NCI-H1105 (cell line): Measurements from ENCODE around the gene PPP2CA.
A peak's percentile ranks its signal among the peaks of the same experiment; 100 is the strongest.
"Not testable (repeated sequence)": the region's sequence is repeated elsewhere in the genome, so short reads cannot be mapped to it uniquely, and the experiment has no call there.

Experiments
- DNase-seq: peaks from one replicate; lab custom pipeline; 2025; lab: John Stamatoyannopoulos, UW

Gene PPP2CA

GRCh38 chr5:134189031-134189430 lies 36.8 kb downstream of the PPP2CA start:
- DNase-seq, result no peak

- DNase-seq, result no peak
Measured at GRCh38 chr5:134188092-134188491, 37.8 kb downstream of the PPP2CA start.

- peak; percentile 2 for DNase-seq
Measured at GRCh38 chr5:134184155-134185135, 41.4 kb downstream of the PPP2CA start.

GRCh38 chr5:134183481-134183880 lies 42.4 kb downstream of the PPP2CA start:
- no peak for DNase-seq

GRCh38 chr5:134178096-134178419 lies 47.8 kb downstream of the PPP2CA start:
- no peak for DNase-seq

GRCh38 chr5:134177369-134178095 lies 48.3 kb downstream of the PPP2CA start:
- peak; percentile 1 for DNase-seq

GRCh38 chr5:134176511-134177368 lies 49.1 kb downstream of the PPP2CA start, which contains the start of gene SKP1:
Gene SKP1 (minus strand): TSS chr5:134176950. CDS start chr5:134174022, 2,928 bp downstream.
- peak; percentile 46 for DNase-seq

- no peak for DNase-seq
Measured at GRCh38 chr5:134175921-134176510, 49.9 kb downstream of the PPP2CA start.

GRCh38 chr5:134174841-134175839 lies 50.7 kb downstream of the PPP2CA start:
- peak; percentile 0 for DNase-seq

- DNase-seq, result no peak
Measured at GRCh38 chr5:134171972-134172371, 53.9 kb downstream of the PPP2CA start.

- no peak for DNase-seq
Measured at GRCh38 chr5:134162592-134162991, 63.3 kb downstream of the PPP2CA start.

GRCh38 chr5:134161513-134162395 lies 64.1 kb downstream of the PPP2CA start:
- DNase-seq, result no peak

GRCh38 chr5:134153657-134154056 lies 72.2 kb downstream of the PPP2CA start:
- DNase-seq, result no peak

- no peak for DNase-seq
Measured at GRCh38 chr5:134153241-134153640, 72.6 kb downstream of the PPP2CA start.

GRCh38 chr5:134152173-134152832 lies 73.6 kb downstream of the PPP2CA start:
- not testable (repeated sequence) for DNase-seq

GRCh38 chr5:134151723-134152122 lies 74.2 kb downstream of the PPP2CA start:
- DNase-seq, result no peak

GRCh38 chr5:134149571-134150303 lies 76.1 kb downstream of the PPP2CA start:
- DNase-seq, result no peak

GRCh38 chr5:134148986-134149539 lies 76.8 kb downstream of the PPP2CA start:
- DNase-seq, result no peak
